IPS DF 4.7 (cell line): ENCODE measurements around the gene HEG1.

ENCODE experiments used
- DNase-seq: peaks from one replicate; pipeline ENCODE4 v3.0.0-alpha.2; 2013; ENCODE audit warnings: low spot score; ENCODE audit errors: extremely low read depth

Gene HEG1

DNA sequence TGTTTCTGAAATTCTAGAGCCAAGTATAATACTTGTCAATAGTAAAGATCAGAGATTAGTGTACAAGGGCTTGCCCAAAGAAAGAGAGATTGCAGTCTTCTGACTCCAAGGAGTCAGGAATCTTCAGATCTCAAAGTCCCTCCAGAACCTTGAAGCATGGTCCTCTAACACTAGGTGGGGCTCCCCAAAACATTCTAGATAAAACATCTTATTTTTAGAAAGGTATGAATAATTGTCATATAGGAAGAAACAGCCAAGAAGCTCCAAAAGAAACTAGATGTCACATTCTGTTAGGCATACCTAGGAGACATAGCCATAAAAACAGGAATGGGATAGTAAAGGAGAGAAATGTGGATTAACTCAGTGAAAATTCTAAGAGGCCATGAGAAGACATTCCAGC, 132.0 kb downstream of the HEG1 start:
- no peak for DNase-seq

DNA sequence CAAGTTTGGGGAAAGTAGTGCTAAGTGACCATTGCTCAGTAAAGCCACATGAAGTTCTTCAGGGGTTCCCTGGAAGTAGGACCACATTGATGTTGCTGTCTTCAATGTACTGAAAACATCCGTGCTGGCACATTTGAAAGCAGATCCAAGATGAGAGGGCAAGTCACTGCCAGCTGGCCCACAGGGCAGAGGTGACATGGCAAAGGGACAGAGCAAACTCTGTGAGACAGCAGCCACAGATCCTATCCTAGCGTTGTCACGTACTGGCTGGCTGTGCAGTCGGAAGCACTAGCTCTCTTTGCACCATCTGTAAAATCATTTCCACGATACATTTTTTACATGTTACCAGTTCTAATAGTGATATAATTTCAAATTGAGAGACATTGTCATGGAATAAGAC, 135.1 kb downstream of the HEG1 start:
- DNase-seq = no peak

DNA sequence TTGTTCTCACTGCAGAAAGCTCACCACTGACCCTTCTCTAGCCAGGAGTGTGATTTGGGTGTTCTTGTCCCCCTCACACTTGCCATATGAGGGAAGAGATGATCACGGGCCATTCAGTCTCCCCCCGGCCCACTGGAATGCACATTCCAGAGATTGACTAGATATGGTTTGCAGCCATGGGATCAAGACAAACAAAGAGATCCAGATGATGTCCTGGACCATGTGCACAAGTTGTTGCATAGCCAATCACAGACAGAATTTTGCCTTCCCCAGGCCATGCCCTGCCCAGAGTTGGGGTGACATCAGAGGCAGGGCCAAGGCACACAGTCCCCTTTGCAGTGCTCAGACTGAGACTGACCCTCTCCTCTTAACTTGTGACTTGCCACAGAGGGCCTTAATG, 136.0 kb downstream of the HEG1 start:
- no peak for DNase-seq

DNA sequence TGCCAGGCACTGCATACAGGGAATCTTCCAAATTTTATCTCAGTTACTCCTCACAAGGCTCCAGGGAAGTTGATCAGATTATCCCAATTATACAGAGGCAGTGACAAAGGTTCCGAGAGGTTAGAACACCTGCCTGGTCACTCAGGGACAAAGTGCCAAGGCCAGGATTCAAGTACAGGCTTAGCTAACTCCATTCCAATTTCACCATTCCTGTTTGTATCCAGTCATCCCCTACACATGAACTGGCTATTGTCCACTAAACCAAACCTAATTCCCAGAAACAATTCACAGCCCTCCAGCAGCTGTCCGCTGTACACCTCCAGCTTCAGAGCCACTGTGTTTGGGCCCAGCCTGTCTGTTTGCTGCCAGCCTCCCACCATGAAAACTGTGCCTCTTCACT, 137.3 kb downstream of the HEG1 start:
- no peak for DNase-seq

DNA sequence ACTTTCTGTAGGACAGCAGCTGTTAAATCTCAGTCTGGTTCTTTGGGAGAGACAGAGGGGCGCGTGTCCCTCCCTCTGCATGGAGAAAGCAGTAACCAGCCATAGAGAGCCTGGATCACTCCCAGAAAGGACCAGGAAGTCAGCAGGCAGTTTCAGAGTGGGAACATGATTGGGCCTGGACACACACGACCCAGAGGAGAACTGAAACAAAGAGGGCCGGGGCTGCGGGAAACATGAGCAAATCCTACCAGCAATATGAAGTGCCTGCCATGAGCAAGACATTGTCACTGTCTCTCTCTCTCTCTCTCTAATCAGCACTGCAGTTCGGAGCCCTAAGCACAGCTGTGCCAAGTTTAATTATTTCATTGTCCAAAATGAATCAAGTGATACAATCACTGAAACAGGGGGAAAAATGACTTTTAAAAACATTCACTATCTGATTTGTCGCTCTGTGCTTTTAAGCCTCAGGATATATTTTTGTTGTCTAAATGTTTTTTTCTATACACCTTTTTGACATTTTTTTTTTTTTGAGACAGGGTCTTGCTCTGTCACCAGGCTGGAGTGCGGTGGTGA, 138.9 kb downstream of the HEG1 start:
- DNase-seq = no peak
